NB4 (cell line): Measurements from ENCODE around the gene RHBDF1.
"Not testable (repeated sequence)": the region's sequence is repeated elsewhere in the genome, so short reads cannot be mapped to it uniquely, and the experiment has no call there.

Experiments
- CTCF ChIP-seq: IDR thresholded peaks from one replicate; pipeline ENCODE4 v1.5.1; 2012; ENCODE audit warnings: low read depth, low read length
- MYC ChIP-seq: IDR thresholded peaks from 2 replicates; pipeline ENCODE4 v1.6.1; 2011; ENCODE audit warnings: low read depth, low read length

GRCh38 chr16:33154-33876, 39.1 kb downstream of the RHBDF1 start:
- not testable (repeated sequence) for TF ChIP-seq CTCF, MYC
